Subcutaneous adipose tissue (tissue), 4 donors: ENCODE results near the gene SULT2B1. TPM values are rescaled to one million over a fixed set of nuclear protein-coding genes. Genes with fewer than 3 reads are reported as not detected.

Experiments used
- CTCF ChIP-seq: fragments of 450-650 bp; IDR thresholded peaks from one replicate; pipeline ENCODE4 v1.5.1; 2016; ENCODE audit warnings: low read depth, mild to moderate bottlenecking, control low read depth, antibody characterized with exemption, moderate library complexity
- total RNA-seq, 4 donors: library from RNA; depleted of rRNA; stranded (reverse); fragments of >200 nt; gene quantifications; one replicate each; pipeline ENCODE4 v1.1.0, GENCODE V29; 2016

SULT2B1 gene
- total RNA-seq, 4 donors from 2014 or later: not detected

DNA sequence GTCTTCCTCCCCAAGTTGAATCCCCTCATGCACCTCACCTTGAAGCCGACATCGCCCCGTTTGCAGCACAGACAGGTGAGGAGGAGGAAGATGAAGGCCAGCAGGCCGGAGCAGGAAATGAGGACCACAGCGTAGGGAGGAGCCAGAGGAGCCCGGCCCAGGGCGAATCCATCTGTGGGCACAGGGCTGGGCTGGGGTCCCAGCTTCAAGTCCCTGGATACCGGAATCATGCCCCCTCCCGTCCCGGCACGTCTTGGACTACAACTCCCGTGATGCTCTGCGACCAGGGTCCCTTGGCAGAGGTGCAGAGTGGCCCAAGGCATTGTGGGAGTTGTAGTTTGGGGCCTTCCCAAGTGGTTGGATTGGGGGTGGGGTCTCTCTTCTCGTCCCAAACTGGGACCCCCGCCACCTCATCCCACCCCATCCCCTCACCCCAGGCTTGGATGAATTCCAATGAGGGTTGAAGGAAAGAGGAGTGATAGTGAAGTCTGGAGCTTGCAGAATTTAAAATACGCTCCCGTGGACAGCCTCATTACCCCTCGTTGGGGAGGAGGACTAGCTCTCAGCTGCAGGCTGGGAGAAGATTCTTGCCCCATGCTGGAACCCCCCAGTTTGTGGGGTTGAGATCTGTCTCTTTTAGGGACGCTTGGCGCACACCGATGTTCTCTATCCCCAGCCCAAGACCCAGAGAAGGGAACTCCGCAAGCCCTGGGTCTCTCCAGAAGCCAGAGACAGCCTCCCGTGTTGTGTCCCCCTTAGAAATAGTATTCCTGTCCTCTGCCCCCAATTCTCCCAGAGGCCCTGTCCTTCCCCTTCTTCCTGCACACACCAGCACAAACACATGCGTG, 41.3 kb upstream of the SULT2B1 start:
- TF ChIP-seq CTCF: no peak

DNA sequence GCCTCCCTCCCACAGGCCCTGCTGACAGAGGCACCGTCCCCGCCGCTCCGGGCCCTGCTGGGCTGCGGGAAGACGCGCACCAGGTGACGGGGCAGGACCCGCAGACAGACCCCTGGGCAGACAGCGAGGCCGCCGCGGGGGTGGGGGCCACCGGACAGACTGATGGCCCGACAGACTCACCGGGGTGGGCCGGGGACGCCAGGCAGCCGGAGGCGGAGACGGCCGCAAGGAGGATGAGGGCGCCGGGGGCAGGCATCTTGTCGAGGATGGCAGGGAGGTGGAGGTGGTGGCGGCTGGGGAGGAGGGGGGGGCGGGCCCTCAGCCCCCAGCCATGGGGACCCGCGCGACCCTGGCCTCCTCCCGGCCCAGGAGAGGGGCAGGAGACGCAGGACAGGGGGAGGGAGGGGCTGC, 40.6 kb upstream of the SULT2B1 start:
- TF ChIP-seq CTCF: no peak

- no peak for TF ChIP-seq CTCF
These were observed 40.0 kb upstream of the SULT2B1 start, which contains the start of gene LMTK3 for GRCh38 chr19:48511800-48512503. Gene LMTK3, minus strand, starts transcription at chr19:48511835. Its CDS starts 259 bp downstream, at chr19:48511576.

DNA sequence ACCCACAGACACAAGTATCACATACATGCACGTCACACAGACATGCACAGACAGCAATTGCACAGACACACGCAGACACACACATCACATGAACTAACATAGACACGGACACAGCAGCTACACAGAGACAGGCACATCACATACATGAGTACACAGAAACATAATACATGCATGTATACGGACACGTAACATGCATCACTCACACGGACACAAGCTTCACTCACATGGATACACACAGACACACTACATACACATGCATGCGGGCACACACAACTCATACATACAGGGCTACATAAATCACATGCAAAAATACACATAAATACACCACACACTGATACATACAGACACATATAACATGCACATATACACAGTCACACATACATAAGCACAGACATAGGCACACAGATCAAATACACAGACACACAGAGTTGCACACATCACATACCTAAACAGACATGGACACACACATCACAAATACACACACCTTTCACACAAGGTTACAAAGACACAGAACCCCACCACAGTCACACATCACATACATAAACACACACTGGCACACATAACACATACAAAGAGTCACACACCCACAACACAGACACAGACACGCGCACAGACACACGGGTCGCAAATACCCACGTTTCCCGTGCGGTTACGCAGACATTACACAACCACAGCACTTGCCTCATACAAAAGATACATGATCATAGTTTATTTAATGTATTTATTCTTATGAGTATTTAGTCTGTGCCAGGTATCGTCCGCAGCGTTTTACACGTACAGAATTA, 39.3 kb upstream of the SULT2B1 start:
- TF ChIP-seq CTCF: no peak

DNA sequence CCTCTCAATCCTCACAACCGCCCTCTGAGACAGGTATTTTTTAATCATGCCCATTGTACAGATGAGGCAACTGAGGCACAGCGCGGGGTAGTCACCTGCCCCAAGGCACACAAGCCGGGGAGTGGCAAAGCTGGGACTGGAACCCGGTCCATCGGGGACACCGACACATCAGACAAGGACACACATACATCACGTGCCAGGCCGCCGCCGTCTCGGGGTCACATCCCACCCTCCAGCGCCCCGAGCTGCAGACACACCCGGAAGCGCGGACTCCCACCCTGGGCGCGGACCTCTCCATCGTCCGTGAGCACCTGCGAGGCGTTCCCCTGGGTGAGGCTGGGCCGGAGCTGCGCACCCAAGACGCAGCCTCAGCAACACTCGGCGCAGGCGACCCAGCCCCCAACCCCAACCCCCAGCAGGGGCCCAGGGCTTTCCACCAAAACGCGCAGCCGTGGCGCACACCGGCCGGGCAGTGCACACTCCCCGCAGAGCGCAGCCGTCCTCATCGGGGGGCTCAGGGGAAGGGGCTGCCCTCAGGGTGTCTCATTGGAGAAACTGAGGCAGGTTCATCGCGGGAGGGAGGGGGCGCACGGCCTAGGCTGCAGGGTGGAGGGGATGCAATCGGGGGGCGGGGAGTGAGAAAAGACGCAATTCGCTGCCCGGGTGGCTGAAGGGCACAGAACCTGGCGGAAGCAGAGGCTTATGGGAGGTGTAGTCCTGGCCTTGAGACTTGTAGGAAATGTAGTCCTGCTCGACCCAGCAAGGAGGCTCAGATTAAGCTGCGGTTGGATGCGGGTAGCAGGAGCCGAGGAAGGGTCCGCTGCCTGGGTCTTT, 38.5 kb upstream of the SULT2B1 start:
- TF ChIP-seq CTCF: no peak

GRCh38 chr19:48514123-48514458, 37.9 kb upstream of the SULT2B1 start:
- TF ChIP-seq CTCF: no peak
